C4-2B (cell line): ENCODE data around the gene TBL1XR1.

Source experiments
- ZFX ChIP-seq: fragments of 450-650 bp; IDR thresholded peaks from 2 replicates; pipeline ENCODE4 v1.6.1; 2017
- TF ChIP-seq, protein P1 (sequence below): fragments of 450-650 bp; conservative IDR thresholded peaks from 2 replicates; pipeline ENCODE4 v1.5.1; 2017; ENCODE audit warnings: mild to moderate bottlenecking

DNA sequence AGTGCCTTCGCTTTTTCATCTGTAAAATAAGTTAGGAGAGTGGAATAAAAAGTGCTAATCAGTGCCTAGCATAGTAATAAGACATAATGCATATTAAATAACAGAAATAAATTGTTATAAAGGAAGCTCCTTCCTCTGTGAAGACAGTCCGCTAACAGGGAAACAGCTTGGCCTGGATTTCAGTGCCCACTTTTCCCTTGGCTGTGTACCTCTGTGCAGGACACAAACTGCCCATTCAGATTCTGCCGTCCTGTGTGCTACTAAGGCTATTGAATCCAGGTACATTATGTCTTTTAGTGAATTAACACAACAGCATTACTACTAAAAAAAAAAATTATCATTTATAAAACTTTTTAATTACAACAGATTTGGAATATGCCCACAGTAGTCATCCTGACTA lies 90.7 kb downstream of the TBL1XR1 start:
- TF ChIP-seq, protein P1, sequence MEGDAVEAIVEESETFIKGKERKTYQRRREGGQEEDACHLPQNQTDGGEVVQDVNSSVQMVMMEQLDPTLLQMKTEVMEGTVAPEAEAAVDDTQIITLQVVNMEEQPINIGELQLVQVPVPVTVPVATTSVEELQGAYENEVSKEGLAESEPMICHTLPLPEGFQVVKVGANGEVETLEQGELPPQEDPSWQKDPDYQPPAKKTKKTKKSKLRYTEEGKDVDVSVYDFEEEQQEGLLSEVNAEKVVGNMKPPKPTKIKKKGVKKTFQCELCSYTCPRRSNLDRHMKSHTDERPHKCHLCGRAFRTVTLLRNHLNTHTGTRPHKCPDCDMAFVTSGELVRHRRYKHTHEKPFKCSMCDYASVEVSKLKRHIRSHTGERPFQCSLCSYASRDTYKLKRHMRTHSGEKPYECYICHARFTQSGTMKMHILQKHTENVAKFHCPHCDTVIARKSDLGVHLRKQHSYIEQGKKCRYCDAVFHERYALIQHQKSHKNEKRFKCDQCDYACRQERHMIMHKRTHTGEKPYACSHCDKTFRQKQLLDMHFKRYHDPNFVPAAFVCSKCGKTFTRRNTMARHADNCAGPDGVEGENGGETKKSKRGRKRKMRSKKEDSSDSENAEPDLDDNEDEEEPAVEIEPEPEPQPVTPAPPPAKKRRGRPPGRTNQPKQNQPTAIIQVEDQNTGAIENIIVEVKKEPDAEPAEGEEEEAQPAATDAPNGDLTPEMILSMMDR: no peak
- TF ChIP-seq ZFX: no peak
